Endothelial cell of umbilical vein (primary cell): ENCODE measurements around the gene RAD51B. TPM values are rescaled to one million over a fixed set of nuclear protein-coding genes. Genes with fewer than 3 reads are reported as not detected.

Experiments
- BruUV-seq: library from RNA; stranded (reverse); fragments of 400-500 nt; replicated peaks from 2 replicates; lab custom pipeline; 2021; lab: Mats Ljungman, UMichigan
- CTCF ChIA-PET: fragments of 300-600, 350-600 bp; sonication (Branson Sonifier 250); formaldehyde crosslinking; loops from one replicate; lab custom pipeline; 2021; ENCODE audit warnings: antibody characterized with exemption, inconsistent platforms; lab: Charles Lee
- POLR2A ChIA-PET: fragments of 300-600, 350-600 bp; sonication (Branson Sonifier 250); formaldehyde crosslinking; loops from one replicate; lab custom pipeline; 2021; ENCODE audit warnings: antibody characterized with exemption, inconsistent platforms; lab: Charles Lee
- DNase-seq: peaks from one replicate; pipeline ENCODE4 v3.0.0-alpha.2; 2011; ENCODE audit warnings: low read depth, low spot score
- FAIRE-seq: peaks from 2 replicates; lab custom pipeline; 2011; peaks lifted over from hg19 to GRCh38; lab: Jason Lieb, UNC
- H2AFZ ChIP-seq: 2 replicates; pipeline ENCODE4 v1.6.0; 2012; ENCODE audit warnings: low read depth, low read length, control low read depth, inconsistent platforms
- H3K27ac ChIP-seq: 2 replicates; pipeline ENCODE4 v1.5.1; 2011; ENCODE audit warnings: low read depth, mild to moderate bottlenecking, control low read depth, low read length, moderate library complexity; ENCODE audit not compliant: insufficient read depth
- H3K27me3 ChIP-seq, 2 experiments: 2 replicates each; pipeline versions ENCODE4 v1.6.0 to v1.6.1; 2011; ENCODE audit warnings: low read length in 2 of 2, mixed read lengths in 1 of 2; ENCODE audit not compliant: control insufficient read depth in 2 of 2, insufficient read depth in 2 of 2
- H3K36me3 ChIP-seq, 2 experiments: 2 replicates in 1 of 2; 3 replicates in 1 of 2; pipeline ENCODE4 v1.5.1; 2011; ENCODE audit warnings: low read length in 2 of 2, mild to moderate bottlenecking in 1 of 2, moderate library complexity in 1 of 2; ENCODE audit not compliant: control insufficient read depth in 2 of 2, insufficient read depth in 2 of 2; ENCODE audit errors: extremely low read depth in 1 of 2
- H3K4me1 ChIP-seq: 3 replicates; pipeline ENCODE4 v1.5.1; 2011; ENCODE audit warnings: mild to moderate bottlenecking, low read length; ENCODE audit not compliant: control insufficient read depth, insufficient read depth; ENCODE audit errors: extremely low read depth
- H3K4me2 ChIP-seq: 2 replicates; pipeline ENCODE4 v1.6.1; 2011; ENCODE audit warnings: low read length, control low read depth, mixed read lengths; ENCODE audit not compliant: insufficient read depth
- H3K4me3 ChIP-seq, 3 experiments: fragments of 200-600 bp in 1 of 3; sonication (generic), shearing (Covaris generic) in 1 of 3; replicated peaks in 1 of 3; 2 replicates each; pipeline ENCODE4 v1.5.1; 2011 to 2016; ENCODE audit warnings: control low read depth in 3 of 3, low read length in 3 of 3, mild to moderate bottlenecking in 2 of 3, inconsistent platforms in 1 of 3, low read depth in 1 of 3, moderate library complexity in 1 of 3; ENCODE audit not compliant: insufficient read depth in 1 of 3
- H3K79me2 ChIP-seq: 2 replicates; pipeline ENCODE4 v1.6.0; 2012; ENCODE audit warnings: low read length, inconsistent platforms; ENCODE audit not compliant: control insufficient read depth, insufficient read depth
- H3K9ac ChIP-seq: replicated peaks from 2 replicates; pipeline ENCODE3; 2011; ENCODE audit warnings: low read length, control low read depth; ENCODE audit not compliant: insufficient read depth; ENCODE audit errors: extremely low read depth
- H3K9me1 ChIP-seq: replicated peaks from 3 replicates; pipeline ENCODE4 v1.6.0; 2011; ENCODE audit warnings: mild to moderate bottlenecking, low read length; ENCODE audit not compliant: control insufficient read depth, insufficient read depth; ENCODE audit errors: extremely low read depth
- H3K9me3 ChIP-seq: replicated peaks from 2 replicates; pipeline ENCODE4 v1.5.1; 2012; ENCODE audit warnings: low read length, inconsistent platforms; ENCODE audit not compliant: control insufficient read depth, insufficient read depth
- H4K20me1 ChIP-seq: replicated peaks from 2 replicates; pipeline ENCODE3; 2011; ENCODE audit warnings: mild to moderate bottlenecking, low read length; ENCODE audit not compliant: control insufficient read depth, insufficient read depth; ENCODE audit errors: extremely low read depth
- EZH2 ChIP-seq: IDR thresholded peaks from 2 replicates; pipeline ENCODE4 v1.6.1; 2012; ENCODE audit warnings: borderline replicate concordance, low read depth, mild to moderate bottlenecking, moderate library complexity, low read length, inconsistent platforms; ENCODE audit not compliant: severe bottlenecking
- FOS ChIP-seq: IDR thresholded peaks from 2 replicates; pipeline ENCODE4 v1.6.1; 2011; ENCODE audit warnings: mild to moderate bottlenecking, low read length, moderate library complexity, borderline replicate concordance; ENCODE audit not compliant: insufficient read depth
- GATA2 ChIP-seq: IDR thresholded peaks from 2 replicates; pipeline ENCODE4 v1.7.0; 2011; ENCODE audit warnings: low read depth, mild to moderate bottlenecking, moderate library complexity, mixed read lengths, low read length; ENCODE audit not compliant: insufficient read length, insufficient read depth
- JUN ChIP-seq: IDR thresholded peaks from 2 replicates; pipeline ENCODE4 v1.6.1; 2011; ENCODE audit warnings: borderline replicate concordance, low read depth; ENCODE audit not compliant: insufficient read length, insufficient read depth
- MYC ChIP-seq: IDR thresholded peaks from one replicate; pipeline ENCODE4 v1.6.1; 2011; ENCODE audit warnings: mild to moderate bottlenecking, low read depth, low read length
- POLR2A ChIP-seq: IDR thresholded peaks from 2 replicates; pipeline ENCODE4 v1.6.1; 2012; ENCODE audit warnings: low read depth, mild to moderate bottlenecking, control low read depth, low read length
- POLR2AphosphoS5 ChIP-seq: IDR thresholded peaks from 2 replicates; pipeline ENCODE4 v1.6.1; 2012; ENCODE audit warnings: low read depth, mild to moderate bottlenecking, control low read depth, low read length, moderate library complexity; ENCODE audit not compliant: insufficient read depth
- dilution Hi-C: fragments of 300-500 bp; cut with MboI; formaldehyde crosslinking; loops from one replicate; pipeline ENCODE4 v1.15.0; 2019; ENCODE audit warnings: low sequenced_read_pairs; ENCODE audit not compliant: extremely low pct_ligation_motif_present
- intact Hi-C: fragments of 100-400 bp; cut with micrococcal nuclease; formaldehyde crosslinking; loops from one replicate; pipeline ENCODE4 v1.10.0; 2022
- polyA plus RNA-seq, 4 experiments: library from polyadenylated mRNA; depleted of rRNA in 3 of 4; stranded (reverse) in 3 of 4; unstranded in 1 of 4; fragments of >200 nt; gene quantifications; 2 replicates each; pipeline versions ENCODE4 v1.2.1 to v1.2.3, GENCODE V29; 2011 to 2012; ENCODE audit warnings: missing spikeins in 1 of 4
- total RNA-seq: library from RNA; stranded (reverse); gene quantifications from 2 replicates; pipeline ENCODE4 v1.2.3, GENCODE V29; 2021
- TF ChIP-seq, protein P1 (sequence below), 2 donors: IDR thresholded peaks; 1 replicate in 1 of 2; 2 replicates in 1 of 2; pipeline ENCODE4 v1.5.1; 2011; ENCODE audit warnings: low read length in 2 of 2, mild to moderate bottlenecking in 2 of 2, moderate library complexity in 2 of 2, control low read depth in 1 of 2, inconsistent platforms in 1 of 2, low read depth in 1 of 2; ENCODE audit not compliant: insufficient read depth in 1 of 2; ENCODE audit errors: extremely low read depth in 1 of 2
- TF ChIP-seq, protein P2 (sequence below): IDR thresholded peaks from 2 replicates; pipeline ENCODE4 v1.6.1; 2011; ENCODE audit not compliant: insufficient read depth, insufficient read length

Gene RAD51B
- total and polyA plus RNA-seq, 2 donors (not counting 3 experiments of a cell fraction or from before 2014, with no cell fraction given): 3.9 to 19.0 TPM

DNA sequence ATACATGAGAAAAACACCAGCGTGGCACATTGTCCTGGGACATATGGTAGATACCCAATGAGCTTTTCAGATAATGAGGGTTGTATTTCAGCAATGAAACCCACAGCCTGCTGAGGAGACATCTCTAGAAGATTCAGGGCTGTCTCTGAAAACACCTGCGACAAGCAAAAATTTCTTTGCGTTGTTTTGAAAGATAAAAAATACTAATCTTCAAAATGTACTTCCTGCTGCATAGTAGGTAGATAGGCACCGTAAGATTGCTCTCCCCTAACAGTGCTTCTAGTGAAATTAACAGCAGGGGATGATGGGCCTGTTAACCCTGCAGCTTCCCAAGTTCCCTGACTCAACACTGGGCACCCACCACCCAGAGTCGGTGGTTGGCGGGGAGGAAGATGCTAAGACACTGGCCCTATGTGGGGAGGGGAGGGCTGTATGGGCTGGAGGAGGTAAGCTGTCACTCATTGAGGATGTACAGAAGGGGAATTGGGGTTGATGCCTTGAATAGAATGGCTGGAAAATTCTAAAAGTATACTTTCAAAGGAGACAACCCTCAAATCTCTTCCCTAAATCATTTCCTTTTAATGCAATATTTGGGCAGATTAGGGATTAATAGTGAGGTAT is 953.3 kb downstream of the RAD51B start:
- no peaks in the 10 kb centered on the region for H3K9me3 ChIP-seq
- no peak overlapping the region for H3K9ac ChIP-seq
- H4K20me1 ChIP-seq: no peaks in the 10 kb centered on the region
- H2AFZ ChIP-seq: no peak overlapping the region
- no peak overlapping the region for H3K4me3 ChIP-seq
- POLR2A ChIA-PET: interaction anchor here (0.6 kb wide), 1 partner anchor 33 kb away, joined by 6 read pairs; no protein-coding TSS in a partner anchor
- no peaks in the 10 kb centered on the region for H3K36me3 ChIP-seq
- no peak for FAIRE-seq
- no peaks in the 10 kb centered on the region for H3K79me2 ChIP-seq
- H3K4me2 ChIP-seq: no peak overlapping the region
- dilution Hi-C loops: no loop called here
- H3K9me1 ChIP-seq: no peaks in the 10 kb centered on the region
- CTCF ChIA-PET: interaction anchor here (1.4 kb wide), 1 partner anchor 28 kb away, joined by 3 read pairs; no protein-coding TSS in a partner anchor
- no peak for DNase-seq
- H3K4me1 ChIP-seq: peaks cover 21% of the 10 kb centered on the region
- no peak for TF ChIP-seq FOS
- no peak for TF ChIP-seq EZH2
- TF ChIP-seq GATA2: no peak
- TF ChIP-seq POLR2AphosphoS5: no peak
- TF ChIP-seq JUN: no peak
- TF ChIP-seq, protein P1, sequence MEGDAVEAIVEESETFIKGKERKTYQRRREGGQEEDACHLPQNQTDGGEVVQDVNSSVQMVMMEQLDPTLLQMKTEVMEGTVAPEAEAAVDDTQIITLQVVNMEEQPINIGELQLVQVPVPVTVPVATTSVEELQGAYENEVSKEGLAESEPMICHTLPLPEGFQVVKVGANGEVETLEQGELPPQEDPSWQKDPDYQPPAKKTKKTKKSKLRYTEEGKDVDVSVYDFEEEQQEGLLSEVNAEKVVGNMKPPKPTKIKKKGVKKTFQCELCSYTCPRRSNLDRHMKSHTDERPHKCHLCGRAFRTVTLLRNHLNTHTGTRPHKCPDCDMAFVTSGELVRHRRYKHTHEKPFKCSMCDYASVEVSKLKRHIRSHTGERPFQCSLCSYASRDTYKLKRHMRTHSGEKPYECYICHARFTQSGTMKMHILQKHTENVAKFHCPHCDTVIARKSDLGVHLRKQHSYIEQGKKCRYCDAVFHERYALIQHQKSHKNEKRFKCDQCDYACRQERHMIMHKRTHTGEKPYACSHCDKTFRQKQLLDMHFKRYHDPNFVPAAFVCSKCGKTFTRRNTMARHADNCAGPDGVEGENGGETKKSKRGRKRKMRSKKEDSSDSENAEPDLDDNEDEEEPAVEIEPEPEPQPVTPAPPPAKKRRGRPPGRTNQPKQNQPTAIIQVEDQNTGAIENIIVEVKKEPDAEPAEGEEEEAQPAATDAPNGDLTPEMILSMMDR (IDR thresholded peaks at IDR 0.05; ENCODE audit: extremely low read depth in 1 of 2, insufficient read depth in 1 of 2, low read depth in 1 of 2, low read length in 2 of 2): no peak
- TF ChIP-seq MYC: no peak
- TF ChIP-seq POLR2A: no peak
- TF ChIP-seq, protein P2, sequence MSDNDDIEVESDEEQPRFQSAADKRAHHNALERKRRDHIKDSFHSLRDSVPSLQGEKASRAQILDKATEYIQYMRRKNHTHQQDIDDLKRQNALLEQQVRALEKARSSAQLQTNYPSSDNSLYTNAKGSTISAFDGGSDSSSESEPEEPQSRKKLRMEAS: no peak
- intact Hi-C loops: loop anchor here (5.0 kb wide), 1 partner anchor 91 kb away; no protein-coding TSS in a partner anchor
- BruUV-seq: no TSS peak
- H3K27me3 ChIP-seq: no peaks in the 10 kb centered on the region
- H3K27ac ChIP-seq: no peak overlapping the region
